NCI-H526 (cell line): ENCODE measurements around the gene CD8B2.
A peak's percentile ranks its signal among the peaks of the same experiment; 100 is the strongest.
"Not testable (repeated sequence)": the region's sequence is repeated elsewhere in the genome, so short reads cannot be mapped to it uniquely, and the experiment has no call there.

ENCODE experiments used
- DNase-seq, 2 experiments: peaks; one replicate each; lab custom pipeline; 2025; lab: John Stamatoyannopoulos, UW

The CD8B2 gene

DNA sequence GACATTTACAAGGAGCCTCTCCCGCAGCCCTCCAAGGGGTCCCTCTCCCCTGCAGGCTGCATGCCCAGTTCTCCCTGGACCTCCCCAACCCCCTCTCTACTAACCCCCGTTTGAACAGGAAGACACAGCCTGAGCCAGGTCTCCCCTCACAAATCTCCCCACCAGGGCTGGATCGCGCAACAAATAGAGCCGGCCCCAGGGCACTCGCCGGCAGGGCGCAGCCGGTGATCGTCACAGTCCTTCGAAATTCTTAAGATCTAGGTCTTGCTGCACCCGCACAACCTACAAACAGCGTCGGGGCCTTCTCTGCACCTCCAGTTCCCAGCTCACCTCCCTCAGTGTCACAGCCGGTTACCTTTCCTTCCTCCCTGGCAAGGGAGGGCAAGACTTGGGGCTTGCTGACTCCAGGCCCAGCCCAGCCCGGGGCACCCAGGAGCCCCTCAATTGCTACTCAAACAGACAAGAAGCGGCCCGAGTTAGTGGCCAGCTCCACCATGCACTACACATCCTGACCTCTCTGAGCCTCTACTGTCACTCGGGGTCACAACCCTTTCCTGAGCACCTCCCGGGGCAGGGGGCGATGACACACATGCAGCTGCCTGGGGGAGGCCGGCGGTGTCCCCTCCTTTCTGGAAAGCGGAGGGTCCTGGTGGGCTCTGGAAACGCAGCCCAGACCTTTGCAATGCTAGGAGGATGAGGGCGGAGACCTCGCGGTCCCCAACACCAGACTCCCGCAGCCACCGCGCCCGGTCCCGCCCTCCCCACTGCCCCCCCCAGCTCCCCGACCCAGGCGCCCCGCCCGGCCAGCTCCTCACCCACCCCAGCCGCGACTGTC is at the start of gene CD8B2:
Gene CD8B2, plus strand, starts transcription at position 814 of the 835 bp plus-strand sequence. CDS start 63 bp downstream, outside the sequence.
- not testable (repeated sequence) for DNase-seq

DNA sequence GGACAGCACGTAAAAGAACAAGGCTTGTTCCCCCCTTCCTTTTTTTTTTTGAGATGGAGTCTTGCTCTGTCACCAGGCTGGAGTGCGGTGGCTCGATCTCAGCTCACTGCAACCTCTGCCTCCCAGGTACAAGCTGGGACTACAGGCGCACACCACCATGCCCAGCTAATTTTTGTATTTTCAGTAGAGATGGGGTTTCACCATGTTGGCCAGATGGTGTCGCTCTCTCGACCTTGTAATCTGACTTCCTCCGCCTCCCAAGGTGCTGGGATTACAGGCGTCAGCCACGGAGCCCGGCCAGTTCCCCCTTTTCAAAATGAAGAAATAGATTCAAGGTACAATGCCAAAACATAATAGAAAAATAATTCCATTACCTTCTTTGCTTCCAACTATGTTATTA is 25.3 kb upstream of the CD8B2 start:
- peak in 1 of 2 experiments; percentile 37 for DNase-seq

DNA sequence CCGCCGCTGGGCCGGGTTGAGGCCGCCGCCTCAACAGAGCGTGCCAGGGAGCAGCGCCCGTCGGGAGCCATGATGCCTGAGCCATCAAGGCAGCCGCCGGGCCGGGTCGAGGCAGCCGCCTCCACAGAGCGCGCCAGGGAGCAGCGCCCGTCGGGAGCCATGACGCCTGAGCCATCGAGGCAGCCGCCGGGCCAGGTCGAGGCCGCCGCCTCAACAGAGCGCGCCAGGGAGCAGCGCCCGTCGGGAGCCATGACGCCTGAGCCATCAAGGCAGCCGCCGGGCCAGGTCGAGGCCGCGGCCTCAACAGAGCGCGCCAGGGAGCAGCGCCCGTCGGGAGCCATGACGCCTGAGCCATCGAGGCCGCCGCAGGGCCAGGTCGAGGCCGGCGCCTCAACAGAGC is 19.6 kb upstream of the CD8B2 start:
- DNase-seq = not testable (repeated sequence)

DNA sequence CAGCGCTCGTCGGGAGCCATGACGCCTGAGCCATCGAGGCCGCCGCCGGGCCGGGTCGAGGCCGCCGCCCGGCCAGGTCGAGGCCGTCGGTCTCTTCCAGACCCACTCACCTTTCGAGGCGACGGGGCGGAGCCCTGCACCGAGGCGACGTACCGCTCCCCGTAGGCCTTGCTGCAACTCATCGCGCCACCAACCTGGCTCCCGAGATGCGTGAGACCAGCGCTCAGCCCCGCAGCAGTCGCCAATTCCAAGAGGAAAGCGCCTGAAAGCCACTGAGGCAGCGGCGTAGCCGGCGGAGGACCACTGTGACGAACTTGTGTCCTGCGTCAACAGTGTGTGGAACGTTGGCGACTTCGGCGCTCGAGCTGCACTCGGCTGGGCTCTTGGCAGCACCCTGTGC is 19.1 kb upstream of the CD8B2 start, which contains the start of gene RGPD3:
Gene RGPD3, minus strand, starts transcription at position 307 of the 400 bp plus-strand sequence. Its CDS starts 125 bp downstream, at position 182.
- DNase-seq = not testable (repeated sequence)

DNA sequence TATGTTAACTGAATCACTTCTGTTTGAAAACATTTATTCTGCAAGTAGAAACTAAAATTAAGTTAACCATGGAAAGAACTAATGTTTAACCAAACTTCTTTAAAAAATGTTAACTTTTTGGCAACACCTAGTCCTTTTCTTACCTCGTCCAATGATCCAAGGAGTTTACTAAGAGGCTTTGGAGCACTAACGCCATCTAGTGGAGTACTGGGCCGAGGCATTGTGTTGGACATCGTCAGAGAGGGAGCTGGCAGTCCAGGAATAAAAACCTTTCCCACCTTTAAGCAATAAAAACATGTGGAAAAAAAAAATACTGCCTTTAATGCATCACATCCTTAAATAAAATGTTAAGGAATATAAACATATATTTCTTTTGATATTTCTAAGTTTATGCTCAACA is 16.5 kb upstream of the CD8B2 start:
- not testable (repeated sequence) for DNase-seq

DNA sequence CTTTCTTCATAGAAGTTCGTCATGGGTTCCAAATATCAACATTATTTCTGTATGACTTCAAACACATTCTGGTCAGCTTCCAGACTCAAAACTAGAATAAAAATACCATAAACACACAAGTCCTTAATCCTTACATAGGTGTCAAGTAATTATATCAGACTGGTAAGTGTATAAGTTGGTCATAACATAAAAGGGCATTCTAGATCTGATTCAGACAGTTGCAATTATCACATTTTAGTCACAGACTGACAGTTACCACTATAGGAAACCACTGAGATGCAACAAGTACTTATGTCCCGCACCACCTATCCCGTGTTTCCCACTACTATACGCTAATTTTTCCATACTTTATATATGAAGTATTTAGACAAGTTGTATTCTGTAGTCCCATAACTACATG is 9.5 kb upstream of the CD8B2 start:
- DNase-seq = not testable (repeated sequence)

DNA sequence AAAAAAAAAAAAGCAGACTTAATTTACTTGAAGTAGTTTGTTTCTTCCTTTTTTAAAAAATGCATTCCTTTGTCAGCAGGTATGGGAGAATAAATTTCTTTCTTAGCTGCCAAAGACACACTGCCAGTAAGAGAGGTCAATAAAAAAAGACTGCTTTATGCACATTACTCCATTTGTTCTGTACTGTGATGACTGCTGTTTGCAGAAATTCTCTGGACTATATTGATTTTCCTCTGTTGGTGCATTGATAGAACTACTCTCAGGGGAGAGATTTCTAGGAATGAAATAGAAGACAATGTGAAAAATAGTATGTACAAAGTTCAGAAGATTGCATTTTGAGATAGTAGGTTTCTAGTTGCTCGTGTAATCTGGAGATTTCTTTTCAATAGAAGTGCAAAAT is 7.6 kb upstream of the CD8B2 start:
- not testable (repeated sequence) for DNase-seq

DNA sequence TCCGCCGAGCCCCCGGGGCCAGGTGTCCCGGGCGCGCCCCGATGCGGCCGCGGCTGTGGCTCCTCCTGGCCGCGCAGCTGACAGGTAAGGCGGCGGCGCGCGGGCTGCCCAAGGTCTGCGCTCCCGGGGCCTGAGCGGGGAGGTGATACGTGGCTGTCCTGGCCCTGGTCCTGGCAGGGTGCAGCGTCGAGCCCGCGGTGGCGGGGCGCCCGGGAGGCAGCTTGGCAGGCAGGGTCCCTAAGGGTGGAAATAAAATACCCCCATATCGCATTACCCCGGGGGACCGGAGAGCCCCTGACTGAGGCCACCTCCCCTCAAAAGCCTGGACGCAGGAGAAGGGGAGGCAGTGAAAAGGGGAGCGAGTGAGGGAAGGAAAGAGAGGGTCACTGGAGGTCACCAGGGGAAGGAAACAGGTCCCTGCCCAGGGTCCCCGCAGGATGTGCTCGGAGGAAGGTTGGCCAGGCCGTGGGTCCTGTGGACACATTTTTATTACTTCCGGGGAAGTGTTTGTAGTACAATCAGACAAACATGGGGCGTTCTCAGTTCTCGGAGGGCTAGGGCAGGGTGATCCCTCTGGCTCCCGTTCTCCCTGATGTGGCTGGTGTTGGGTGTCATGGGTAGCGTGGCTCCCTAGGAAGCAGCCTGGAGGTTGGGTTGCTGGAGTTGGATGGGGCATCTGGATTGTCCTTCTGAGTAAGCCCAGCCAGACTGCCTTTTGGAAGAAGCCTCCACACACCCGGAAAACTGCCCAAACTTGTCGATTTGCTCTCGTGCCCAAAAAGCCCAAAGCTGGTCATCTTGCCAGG is 425 bp downstream of the CD8B2 start:
- DNase-seq = peak in 1 of 2 experiments; percentile 27

DNA sequence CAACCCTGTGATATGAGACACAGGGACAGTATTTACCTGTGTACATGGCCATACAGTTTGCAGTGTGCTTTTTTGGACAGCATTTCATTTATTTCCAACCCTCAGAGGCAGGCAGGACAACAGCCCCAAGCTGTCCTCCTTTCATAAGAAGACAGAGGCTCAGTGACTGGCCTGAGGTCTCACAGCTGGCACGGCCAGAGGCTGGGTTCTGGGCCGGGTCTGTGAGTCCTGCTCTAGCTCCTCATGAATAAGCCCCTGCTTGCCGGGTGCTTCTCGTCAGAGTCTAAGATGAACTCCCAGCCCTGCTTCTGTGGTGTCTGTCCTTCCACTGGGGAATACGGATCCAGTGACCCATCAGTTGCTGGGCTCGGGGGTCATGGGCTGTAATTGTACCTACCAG is 2.5 kb downstream of the CD8B2 start:
- DNase-seq = not testable (repeated sequence)

DNA sequence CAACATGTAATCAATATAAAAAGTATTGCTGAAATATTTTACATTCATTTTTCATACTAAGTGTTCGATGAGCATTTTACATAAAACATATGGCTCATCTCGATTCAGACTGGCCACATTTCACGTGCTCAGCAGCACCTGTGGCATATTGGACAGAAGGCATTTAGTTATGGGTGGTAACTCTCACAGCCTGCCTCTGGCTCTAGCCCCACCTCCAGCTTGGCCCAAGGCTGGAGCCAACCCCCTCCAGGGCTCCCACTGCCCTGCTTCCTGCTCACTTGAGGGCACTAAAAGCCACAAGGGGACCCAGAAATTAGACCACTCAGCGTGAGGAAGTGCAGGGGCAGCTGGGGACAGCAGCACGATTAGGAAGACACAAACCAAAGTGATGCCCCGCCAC is 5.2 kb downstream of the CD8B2 start:
- not testable (repeated sequence) for DNase-seq

DNA sequence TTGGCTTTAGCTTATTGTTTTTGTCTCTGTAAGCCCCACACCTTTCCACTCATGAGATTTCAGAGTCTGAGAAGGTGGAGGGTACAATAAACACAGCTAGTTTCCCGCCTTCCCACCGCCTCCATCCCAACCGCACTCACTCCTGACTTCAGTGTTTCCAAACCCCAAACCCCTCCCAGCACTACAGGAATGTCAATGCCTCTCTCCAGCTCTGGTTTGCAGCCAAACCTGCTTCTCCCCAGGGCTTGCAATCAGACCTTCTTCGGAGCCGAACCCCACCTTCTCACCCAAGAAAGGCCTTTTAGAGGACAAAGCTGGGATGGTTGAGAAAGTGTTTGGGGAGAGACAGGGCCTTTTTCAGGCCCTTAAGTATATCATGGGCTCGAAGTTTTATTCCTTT is 5.7 kb downstream of the CD8B2 start:
- DNase-seq = not testable (repeated sequence)

DNA sequence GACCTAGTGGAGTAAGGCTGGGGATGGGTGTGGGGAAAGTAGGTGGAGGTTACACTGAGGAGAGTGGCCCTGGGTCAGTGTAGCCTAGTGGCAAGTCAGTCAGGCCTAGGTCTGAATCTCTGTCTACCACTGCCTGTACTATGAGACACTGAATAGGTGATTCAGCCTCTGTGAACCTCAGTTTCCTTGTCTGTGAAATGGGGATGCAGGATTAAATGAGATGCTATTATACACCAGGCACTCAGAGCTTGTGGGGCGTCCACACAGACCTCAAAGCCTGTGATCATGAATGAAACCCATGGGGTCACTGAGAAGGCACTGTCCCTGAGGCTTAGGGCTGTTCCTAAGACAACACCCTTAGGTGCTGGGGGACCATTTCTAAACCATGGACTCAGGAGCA is 11.4 kb downstream of the CD8B2 start:
- DNase-seq = not testable (repeated sequence)

DNA sequence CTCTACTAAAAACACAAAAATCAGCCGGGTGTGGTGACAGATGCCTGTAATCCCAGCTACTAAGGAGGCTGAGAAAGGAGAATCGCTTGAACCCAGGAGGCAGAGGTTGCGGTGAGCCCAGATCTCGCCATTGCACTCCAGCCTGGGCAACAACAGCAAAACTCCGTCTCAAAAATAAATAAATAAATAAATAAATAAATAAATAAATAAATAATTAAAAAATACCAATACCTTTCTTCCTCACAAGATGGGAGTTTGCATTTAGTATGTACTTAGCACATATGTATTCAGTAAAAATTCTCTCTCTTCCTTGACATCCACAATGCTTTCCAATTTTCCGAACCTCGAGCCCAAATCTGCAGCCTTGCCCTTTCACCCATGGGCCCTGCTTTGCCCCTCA is 13.2 kb downstream of the CD8B2 start:
- not testable (repeated sequence) for DNase-seq

DNA sequence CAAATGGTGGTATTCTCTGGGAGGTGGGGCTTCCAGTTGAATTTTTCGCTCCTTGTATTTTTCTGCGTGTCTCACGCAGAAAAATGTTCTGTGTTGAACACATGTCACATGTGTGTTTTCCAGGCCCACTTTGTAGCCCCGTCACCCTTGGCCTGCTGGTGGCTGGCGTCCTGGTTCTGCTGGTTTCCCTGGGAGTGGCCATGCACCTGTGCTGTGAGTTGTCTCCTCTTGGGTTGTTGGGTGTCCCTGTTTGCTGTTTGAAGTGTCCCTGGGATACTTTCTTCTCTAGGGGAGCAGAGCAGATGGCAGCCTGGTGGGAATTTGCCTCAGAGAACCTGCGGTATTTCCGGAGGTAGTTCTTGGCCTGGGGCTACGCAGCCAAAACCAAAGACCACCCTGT is 15.2 kb downstream of the CD8B2 start:
- not testable (repeated sequence) for DNase-seq

DNA sequence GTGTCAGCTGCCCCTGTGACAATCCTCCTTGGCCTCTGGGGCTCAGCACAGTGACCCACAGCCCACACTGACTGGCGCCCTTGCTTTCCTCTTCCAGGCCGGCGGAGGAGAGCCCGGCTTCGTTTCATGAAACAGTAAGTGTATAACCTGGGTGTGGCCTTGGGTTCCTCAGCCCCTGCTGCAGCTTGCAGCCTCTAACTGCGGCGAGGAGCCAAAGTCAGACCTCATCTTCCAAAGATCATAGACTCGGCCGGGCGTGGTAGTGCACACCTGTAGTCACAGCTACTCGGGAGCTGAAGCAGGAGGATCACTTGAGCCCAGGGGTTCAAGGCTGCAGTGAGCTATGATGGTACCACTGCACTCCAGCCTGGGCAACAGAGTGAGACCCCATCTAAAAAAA is 17.0 kb downstream of the CD8B2 start:
- not testable (repeated sequence) for DNase-seq

DNA sequence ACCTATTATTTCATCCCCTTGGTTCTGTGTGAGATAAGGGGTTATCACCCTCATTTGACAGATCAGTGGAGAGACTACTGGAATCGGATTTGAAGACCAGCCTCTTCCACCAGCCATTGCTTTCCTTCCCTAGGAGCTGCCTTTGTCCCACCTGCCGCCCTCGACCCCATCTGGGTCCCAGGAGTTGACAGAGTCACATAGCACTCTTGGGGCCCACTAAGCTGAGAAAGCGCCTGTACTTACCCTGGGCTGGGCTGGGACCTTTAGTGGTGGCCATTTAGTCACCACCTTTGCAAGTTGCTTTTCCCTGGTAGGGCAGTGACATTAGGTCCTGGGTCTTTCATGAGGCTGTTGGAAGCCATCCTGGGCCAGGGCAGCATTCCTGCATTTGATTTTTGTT is 17.6 kb downstream of the CD8B2 start:
- not testable (repeated sequence) for DNase-seq

DNA sequence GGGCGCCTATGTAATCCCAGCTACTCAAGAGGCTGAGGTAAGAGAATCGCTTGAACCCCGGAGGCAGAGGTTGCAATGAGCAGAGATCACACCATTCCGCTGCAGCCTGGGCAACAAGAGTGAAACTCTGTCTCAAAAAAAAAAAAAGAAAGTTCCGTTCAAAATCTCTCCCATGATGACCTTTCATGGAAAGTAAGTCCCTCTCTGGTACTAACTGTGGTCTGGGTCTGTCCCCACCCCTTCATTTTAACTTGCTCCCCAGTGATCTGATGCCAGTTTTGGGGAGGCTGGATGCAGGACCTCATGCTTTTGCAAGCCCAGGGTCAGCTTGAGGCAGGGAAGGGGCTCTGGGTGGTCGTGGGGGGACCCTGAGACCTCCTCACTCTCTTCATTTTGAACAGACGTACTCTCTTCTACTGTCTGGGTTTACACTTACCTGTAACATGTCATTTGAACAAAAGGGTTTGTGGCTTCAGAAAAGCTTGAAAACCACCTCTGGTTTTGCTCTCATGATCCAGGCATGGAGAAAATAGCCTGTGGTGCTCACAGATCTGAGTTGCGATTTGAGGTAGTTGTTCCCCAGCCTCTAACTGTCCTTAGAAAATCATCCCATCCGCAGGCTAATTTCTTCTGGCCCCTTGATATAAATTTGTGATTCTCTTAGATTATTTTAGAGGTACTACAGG is 19.0 kb downstream of the CD8B2 start:
- not testable (repeated sequence) for DNase-seq

DNA sequence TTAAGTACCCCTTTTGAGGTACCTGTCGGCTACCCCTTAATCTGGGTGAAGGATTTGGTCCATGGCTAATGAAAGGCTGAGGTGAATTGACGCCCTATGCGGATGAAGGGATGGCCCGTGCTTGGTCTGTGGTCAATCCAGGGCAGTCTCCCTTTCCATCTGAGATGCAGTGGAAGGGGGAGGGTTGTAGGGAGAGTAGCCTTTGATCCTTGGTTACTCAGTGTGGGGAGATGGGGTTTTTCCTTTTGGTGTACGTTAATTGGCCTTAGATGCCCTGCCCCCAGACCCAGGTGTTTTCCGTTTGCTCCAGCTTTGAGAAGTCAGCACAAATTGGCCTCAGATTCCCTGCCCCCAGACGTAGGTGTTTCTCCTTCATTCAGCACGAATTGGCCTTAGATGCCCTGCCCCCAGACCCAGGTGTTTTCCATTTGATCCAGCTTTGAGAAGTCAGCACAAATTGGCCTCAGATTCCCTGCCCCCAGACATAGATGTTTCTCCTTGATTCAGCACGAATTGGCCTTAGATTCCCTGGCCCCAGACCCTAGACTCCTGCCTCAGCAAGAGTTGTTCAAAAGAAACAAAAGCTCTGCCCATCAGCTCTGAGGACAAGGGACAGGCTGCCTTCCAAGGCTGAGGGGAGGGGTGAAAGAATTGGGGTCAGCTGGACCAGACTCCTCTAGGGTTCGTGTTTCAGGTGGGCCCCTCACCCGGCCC is 21.7 kb downstream of the CD8B2 start:
- DNase-seq = not testable (repeated sequence)

DNA sequence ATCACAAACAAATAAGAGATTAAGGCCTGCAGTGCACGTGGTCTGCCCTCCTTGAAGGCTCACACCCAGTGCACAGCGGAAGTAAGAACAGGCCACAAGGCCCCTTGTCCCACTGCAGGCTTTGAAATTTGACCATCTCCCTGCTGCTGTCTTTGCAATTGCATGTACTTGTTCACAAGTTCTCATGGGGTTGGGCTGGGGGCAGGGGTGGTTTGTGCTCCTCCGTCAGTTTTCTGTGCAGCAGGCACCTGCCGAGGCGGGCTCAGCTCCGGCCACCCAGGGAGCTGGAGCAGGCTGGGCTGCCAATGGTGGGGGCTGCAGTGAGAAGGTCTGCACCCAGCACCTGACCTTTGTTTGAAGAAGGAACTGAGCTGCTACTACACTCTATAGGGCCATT is 22.2 kb downstream of the CD8B2 start:
- DNase-seq = not testable (repeated sequence)

DNA sequence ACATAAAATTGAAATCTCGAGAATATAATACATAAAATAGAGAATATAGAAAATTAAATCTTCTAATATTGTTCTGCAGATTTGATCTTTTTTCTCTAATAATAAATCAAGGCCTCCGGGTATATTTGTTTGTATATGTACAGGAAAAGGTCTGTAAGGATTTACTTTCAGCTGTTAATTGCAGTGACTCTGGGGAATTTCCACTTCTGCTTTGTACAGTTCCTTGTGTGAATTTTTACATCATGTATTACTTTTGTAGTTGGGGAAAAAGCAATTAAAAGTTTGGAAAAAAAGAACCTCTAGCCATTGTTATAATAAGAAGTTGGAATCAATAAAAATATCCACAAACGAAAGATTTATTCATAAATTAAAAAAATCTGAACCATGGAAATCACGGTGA is 23.6 kb downstream of the CD8B2 start:
- DNase-seq = not testable (repeated sequence)

DNA sequence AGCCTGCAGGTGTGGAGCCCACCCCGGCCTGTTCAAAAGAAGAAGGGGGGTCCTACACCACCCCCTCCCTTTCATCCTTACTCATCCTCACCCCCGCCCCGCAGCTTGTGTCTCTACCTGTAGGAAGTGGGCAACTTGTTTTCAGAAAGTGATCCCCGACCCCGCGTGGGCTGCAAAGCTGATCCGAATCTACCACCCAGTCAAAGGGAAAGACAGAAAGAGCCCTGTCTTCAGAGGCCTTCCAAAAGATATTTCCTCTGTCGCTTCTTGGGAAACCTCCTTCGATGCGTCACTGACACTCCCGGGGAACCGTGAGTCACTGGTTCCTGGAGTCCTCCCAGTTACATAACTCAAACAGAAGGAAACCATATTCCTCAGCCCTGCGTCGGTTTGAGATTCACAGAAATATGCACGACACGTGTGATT is 24.3 kb downstream of the CD8B2 start:
- DNase-seq = not testable (repeated sequence)
